GM12873 (cell line): Measurements from ENCODE around the gene NR4A1.

Experiments used
- CTCF ChIP-seq: IDR thresholded peaks from 2 replicates; pipeline ENCODE4 v1.5.1; 2012; ENCODE audit warnings: low read depth, mild to moderate bottlenecking, moderate library complexity, low read length, control low read depth; ENCODE audit not compliant: insufficient read depth; ENCODE audit errors: missing control alignments

Gene NR4A1

GRCh38 chr12:52076811-52077210, 25.6 kb downstream of the NR4A1 start:
- no peak for TF ChIP-seq CTCF

- TF ChIP-seq CTCF: no peak
Observed at GRCh38 chr12:52078276-52078675, 27.0 kb downstream of the NR4A1 start.

- no peak for TF ChIP-seq CTCF
Observed at GRCh38 chr12:52079576-52080402, 28.5 kb downstream of the NR4A1 start, which contains the start of gene SMIM41. Gene SMIM41, plus strand, starts transcription at chr12:52079704. Its CDS starts 76 bp downstream, at chr12:52079780.

- TF ChIP-seq CTCF: no peak
Observed at GRCh38 chr12:52080403-52081251, 29.4 kb downstream of the NR4A1 start.

GRCh38 chr12:52081263-52081733, 30.1 kb downstream of the NR4A1 start:
- no peak for TF ChIP-seq CTCF

- no peak for TF ChIP-seq CTCF
Observed at GRCh38 chr12:52082026-52082668, 30.9 kb downstream of the NR4A1 start.

GRCh38 chr12:52082669-52082987, 31.4 kb downstream of the NR4A1 start:
- no peak for TF ChIP-seq CTCF
